K562 (cell line): ENCODE data around the gene NTSR1. TPM values are rescaled to one million over a fixed set of nuclear protein-coding genes. Genes with fewer than 3 reads are reported as not detected.
A peak's percentile ranks its signal among the peaks of the same experiment; 100 is the strongest.

ENCODE experiments used
- KAT7 ChIP-seq: sonication (generic); formaldehyde crosslinking; IDR thresholded peaks from 2 replicates; pipeline ENCODE4 v1.8.0; 2022; ENCODE audit warnings: missing genetic modification reagents, mild to moderate bottlenecking, borderline replicate concordance
- MCM3 ChIP-seq: fragments of 450-650 bp; IDR thresholded peaks from 2 replicates; pipeline ENCODE4 v1.6.1; 2016
- PML ChIP-seq: IDR thresholded peaks from 2 replicates; pipeline ENCODE4 v1.6.1; 2012; ENCODE audit warnings: low read length, inconsistent platforms
- RFX5 ChIP-seq: IDR thresholded peaks from 2 replicates; pipeline ENCODE4 v1.6.1; 2011; ENCODE audit warnings: low read depth, mild to moderate bottlenecking, improper control_type of control experiment, low read length
- TCFL5 ChIP-seq: fragments of 250-450 bp; sonication (Bioruptor Pico); conservative IDR thresholded peaks from 2 replicates; pipeline ENCODE4 v1.6.1; 2021; ENCODE audit warnings: mild to moderate bottlenecking, moderate library complexity, matching md5 sums
- TEAD1 ChIP-seq, 2 experiments: fragments of 450-650 bp in 1 of 2; sonication (generic) in 1 of 2; formaldehyde crosslinking; IDR thresholded peaks; 2 replicates each; pipeline versions ENCODE4 v1.4.0 to v1.8.0; 2020 to 2022; ENCODE audit warnings: mild to moderate bottlenecking in 2 of 2, missing genetic modification reagents in 1 of 2
- ZC3H4 ChIP-seq: sonication (generic); formaldehyde crosslinking; IDR thresholded peaks from 2 replicates; pipeline ENCODE4 v1.9.0; 2021; ENCODE audit warnings: missing genetic modification reagents, borderline replicate concordance
- ZSCAN29 ChIP-seq: fragments of 450-650 bp; IDR thresholded peaks from 2 replicates; pipeline ENCODE4 v1.6.1; 2017
- polyA plus RNA-seq, 8 experiments: library from polyadenylated mRNA; depleted of rRNA in 4 of 8; stranded (reverse) in 5 of 8; unstranded in 3 of 8; fragments of >200 nt; fragmentation: Nextera tagmentation in 2 of 8; fragmentation: Illumina TruSeq in 1 of 8; extraction: Ambion mirVana in 2 of 8; extraction: Trizol in 1 of 8; gene quantifications; 2 replicates each; pipeline versions ENCODE4 v1.2.1 to v1.2.3, GENCODE V29; 2011 to 2014; ENCODE audit warnings: inconsistent platforms in 1 of 8, missing spikeins in 1 of 8
- total RNA-seq, 7 experiments: library from RNA; depleted of rRNA in 6 of 7; stranded (reverse); fragments of >200 nt in 6 of 7; fragmentation: Illumina TruSeq in 2 of 7; extraction: Trizol in 2 of 7; gene quantifications; 2 replicates each; pipeline versions ENCODE4 v1.2.1 to v1.2.3, GENCODE V29; 2011 to 2021; ENCODE audit warnings: low replicate concordance in 1 of 7
- TF ChIP-seq, protein P1 (sequence below): sonication (generic); formaldehyde crosslinking; IDR thresholded peaks from 2 replicates; pipeline ENCODE4 v1.8.0; 2022; ENCODE audit warnings: missing genetic modification reagents, mild to moderate bottlenecking, moderate library complexity, borderline replicate concordance
- TF ChIP-seq, protein P2 (sequence below), 2 experiments: fragments of 450-650 bp in 1 of 2; sonication (generic) in 1 of 2; formaldehyde crosslinking; conservative IDR thresholded peaks; 2 replicates each; pipeline versions ENCODE4 v1.4.0 to v1.8.1; 2020 to 2022; ENCODE audit warnings: mild to moderate bottlenecking in 1 of 2, missing genetic modification reagents in 1 of 2
- TF ChIP-seq, protein P3 (sequence below): sonication (generic); formaldehyde crosslinking; IDR thresholded peaks from 2 replicates; pipeline ENCODE4 v1.8.0; 2022; ENCODE audit warnings: mild to moderate bottlenecking, missing genetic modification reagents, borderline replicate concordance
- TF ChIP-seq, protein P4 (sequence below): IDR thresholded peaks from 2 replicates; pipeline ENCODE4 v1.6.1; 2014; ENCODE audit warnings: antibody characterized with exemption
- TF ChIP-seq, protein P5 (sequence below): fragments of 250-450 bp; sonication (Bioruptor Pico); IDR thresholded peaks from 2 replicates; pipeline ENCODE4 v1.4.0; 2020; ENCODE audit warnings: mild to moderate bottlenecking, moderate library complexity
- TF ChIP-seq, protein P6 (sequence below): fragments of 250-450 bp; sonication (Bioruptor Pico); IDR thresholded peaks from 2 replicates; pipeline ENCODE4 v1.5.0; 2020; ENCODE audit warnings: mild to moderate bottlenecking
- TF ChIP-seq, protein P7 (sequence below): fragments of 450-650 bp; IDR thresholded peaks from 2 replicates; pipeline ENCODE4 v1.6.1; 2016; ENCODE audit warnings: mild to moderate bottlenecking

NTSR1 gene
- total and polyA plus RNA-seq, 9 of the 15 experiments (the other 6 are each of a cell fraction or from before 2014, with no cell fraction given) = 0.04 to 0.40 (median 0.13) TPM; not detected in 3

DNA sequence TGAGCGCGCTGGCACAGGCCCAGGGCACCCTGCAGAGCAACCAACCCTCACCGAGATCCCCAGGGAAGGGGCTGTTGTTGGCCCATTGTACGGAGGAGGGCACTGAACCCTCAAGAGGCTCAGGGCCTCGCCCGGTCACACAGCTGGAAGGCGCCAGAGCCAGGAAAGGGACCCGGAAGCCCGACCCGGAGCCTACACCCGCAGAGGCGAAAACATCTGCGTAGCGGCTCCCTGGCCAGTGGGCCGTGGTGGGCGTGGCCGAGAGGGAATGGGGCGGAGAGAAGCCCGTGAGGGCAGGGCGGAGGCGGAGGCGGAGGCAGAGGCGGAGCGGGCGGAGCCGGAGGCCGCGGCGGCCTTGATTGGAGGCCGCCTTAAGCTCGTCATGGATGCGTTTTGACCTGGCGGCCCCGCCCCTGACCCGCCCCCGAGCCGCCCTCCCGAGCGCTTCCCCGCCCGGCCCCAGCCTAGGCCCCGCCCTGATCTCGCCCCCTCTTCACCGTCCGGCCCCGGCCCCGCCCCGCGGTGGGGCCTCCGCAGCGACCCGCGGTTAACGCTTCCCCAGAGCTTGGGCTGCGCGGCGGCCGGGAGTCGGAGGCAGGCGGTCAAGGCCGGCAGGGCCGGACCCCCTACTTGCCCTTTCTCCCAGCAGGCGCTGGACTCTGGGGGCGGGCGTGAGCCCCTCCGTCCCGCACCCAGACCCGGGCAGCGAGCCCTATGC is 85.5 kb downstream of the NTSR1 start (continued):
- TF ChIP-seq, protein P1, sequence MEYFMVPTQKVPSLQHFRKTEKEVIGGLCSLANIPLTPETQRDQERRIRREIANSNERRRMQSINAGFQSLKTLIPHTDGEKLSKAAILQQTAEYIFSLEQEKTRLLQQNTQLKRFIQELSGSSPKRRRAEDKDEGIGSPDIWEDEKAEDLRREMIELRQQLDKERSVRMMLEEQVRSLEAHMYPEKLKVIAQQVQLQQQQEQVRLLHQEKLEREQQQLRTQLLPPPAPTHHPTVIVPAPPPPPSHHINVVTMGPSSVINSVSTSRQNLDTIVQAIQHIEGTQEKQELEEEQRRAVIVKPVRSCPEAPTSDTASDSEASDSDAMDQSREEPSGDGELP (CRISPR knock-in tag) = peak; percentile 95
- TF ChIP-seq KAT7 (CRISPR knock-in tag) = no peak
- TF ChIP-seq MCM3 = no peak
- no peak for TF ChIP-seq ZC3H4
- TF ChIP-seq PML = peak; percentile 69; the same call in 1 of the 2 replicates
- TF ChIP-seq, protein P2, sequence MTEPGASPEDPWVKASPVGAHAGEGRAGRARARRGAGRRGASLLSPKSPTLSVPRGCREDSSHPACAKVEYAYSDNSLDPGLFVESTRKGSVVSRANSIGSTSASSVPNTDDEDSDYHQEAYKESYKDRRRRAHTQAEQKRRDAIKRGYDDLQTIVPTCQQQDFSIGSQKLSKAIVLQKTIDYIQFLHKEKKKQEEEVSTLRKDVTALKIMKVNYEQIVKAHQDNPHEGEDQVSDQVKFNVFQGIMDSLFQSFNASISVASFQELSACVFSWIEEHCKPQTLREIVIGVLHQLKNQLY (CRISPR knock-in tag; conservative IDR thresholded peaks at IDR 0.05) = no peak
- TF ChIP-seq, protein P3, sequence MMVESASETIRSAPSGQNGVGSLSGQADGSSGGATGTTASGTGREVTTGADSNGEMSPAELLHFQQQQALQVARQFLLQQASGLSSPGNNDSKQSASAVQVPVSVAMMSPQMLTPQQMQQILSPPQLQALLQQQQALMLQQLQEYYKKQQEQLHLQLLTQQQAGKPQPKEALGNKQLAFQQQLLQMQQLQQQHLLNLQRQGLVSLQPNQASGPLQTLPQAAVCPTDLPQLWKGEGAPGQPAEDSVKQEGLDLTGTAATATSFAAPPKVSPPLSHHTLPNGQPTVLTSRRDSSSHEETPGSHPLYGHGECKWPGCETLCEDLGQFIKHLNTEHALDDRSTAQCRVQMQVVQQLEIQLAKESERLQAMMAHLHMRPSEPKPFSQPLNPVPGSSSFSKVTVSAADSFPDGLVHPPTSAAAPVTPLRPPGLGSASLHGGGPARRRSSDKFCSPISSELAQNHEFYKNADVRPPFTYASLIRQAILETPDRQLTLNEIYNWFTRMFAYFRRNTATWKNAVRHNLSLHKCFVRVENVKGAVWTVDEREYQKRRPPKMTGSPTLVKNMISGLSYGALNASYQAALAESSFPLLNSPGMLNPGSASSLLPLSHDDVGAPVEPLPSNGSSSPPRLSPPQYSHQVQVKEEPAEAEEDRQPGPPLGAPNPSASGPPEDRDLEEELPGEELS (CRISPR knock-in tag) = no peak
- TF ChIP-seq TCFL5 (CRISPR knock-in tag) = no peak
- TF ChIP-seq, protein P4, sequence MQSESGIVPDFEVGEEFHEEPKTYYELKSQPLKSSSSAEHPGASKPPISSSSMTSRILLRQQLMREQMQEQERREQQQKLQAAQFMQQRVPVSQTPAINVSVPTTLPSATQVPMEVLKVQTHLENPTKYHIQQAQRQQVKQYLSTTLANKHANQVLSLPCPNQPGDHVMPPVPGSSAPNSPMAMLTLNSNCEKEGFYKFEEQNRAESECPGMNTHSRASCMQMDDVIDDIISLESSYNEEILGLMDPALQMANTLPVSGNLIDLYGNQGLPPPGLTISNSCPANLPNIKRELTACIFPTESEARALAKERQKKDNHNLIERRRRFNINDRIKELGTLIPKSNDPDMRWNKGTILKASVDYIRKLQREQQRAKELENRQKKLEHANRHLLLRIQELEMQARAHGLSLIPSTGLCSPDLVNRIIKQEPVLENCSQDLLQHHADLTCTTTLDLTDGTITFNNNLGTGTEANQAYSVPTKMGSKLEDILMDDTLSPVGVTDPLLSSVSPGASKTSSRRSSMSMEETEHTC = peak; percentile 25; the same call in 1 of the 2 replicates
- TF ChIP-seq ZSCAN29 = no peak
- no peak for TF ChIP-seq RFX5
- TF ChIP-seq, protein P5, sequence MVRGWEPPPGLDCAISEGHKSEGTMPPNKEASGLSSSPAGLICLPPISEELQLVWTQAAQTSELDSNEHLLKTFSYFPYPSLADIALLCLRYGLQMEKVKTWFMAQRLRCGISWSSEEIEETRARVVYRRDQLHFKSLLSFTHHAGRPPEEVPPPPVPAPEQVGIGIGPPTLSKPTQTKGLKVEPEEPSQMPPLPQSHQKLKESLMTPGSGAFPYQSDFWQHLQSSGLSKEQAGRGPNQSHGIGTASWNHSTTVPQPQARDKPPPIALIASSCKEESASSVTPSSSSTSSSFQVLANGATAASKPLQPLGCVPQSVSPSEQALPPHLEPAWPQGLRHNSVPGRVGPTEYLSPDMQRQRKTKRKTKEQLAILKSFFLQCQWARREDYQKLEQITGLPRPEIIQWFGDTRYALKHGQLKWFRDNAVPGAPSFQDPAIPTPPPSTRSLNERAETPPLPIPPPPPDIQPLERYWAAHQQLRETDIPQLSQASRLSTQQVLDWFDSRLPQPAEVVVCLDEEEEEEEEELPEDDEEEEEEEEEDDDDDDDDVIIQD (CRISPR knock-in tag) = no peak
- TF ChIP-seq TEAD1 (CRISPR knock-in tag; IDR thresholded peaks at IDR 0.05) = 0 out of 4 replicates have a peak, but pooled peaks of 1 of the 2 experiments have one; percentile 49
- TF ChIP-seq, protein P6, sequence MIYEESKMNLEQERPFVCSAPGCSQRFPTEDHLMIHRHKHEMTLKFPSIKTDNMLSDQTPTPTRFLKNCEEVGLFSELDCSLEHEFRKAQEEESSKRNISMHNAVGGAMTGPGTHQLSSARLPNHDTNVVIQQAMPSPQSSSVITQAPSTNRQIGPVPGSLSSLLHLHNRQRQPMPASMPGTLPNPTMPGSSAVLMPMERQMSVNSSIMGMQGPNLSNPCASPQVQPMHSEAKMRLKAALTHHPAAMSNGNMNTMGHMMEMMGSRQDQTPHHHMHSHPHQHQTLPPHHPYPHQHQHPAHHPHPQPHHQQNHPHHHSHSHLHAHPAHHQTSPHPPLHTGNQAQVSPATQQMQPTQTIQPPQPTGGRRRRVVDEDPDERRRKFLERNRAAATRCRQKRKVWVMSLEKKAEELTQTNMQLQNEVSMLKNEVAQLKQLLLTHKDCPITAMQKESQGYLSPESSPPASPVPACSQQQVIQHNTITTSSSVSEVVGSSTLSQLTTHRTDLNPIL (CRISPR knock-in tag) = no peak
- TF ChIP-seq, protein P7, sequence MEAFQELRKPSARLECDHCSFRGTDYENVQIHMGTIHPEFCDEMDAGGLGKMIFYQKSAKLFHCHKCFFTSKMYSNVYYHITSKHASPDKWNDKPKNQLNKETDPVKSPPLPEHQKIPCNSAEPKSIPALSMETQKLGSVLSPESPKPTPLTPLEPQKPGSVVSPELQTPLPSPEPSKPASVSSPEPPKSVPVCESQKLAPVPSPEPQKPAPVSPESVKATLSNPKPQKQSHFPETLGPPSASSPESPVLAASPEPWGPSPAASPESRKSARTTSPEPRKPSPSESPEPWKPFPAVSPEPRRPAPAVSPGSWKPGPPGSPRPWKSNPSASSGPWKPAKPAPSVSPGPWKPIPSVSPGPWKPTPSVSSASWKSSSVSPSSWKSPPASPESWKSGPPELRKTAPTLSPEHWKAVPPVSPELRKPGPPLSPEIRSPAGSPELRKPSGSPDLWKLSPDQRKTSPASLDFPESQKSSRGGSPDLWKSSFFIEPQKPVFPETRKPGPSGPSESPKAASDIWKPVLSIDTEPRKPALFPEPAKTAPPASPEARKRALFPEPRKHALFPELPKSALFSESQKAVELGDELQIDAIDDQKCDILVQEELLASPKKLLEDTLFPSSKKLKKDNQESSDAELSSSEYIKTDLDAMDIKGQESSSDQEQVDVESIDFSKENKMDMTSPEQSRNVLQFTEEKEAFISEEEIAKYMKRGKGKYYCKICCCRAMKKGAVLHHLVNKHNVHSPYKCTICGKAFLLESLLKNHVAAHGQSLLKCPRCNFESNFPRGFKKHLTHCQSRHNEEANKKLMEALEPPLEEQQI = no peak
